HUES6 (cell line): Measurements from ENCODE around the gene RSRC1.

Experiments used
- H3K27ac ChIP-seq: 2 replicates; pipeline ENCODE4 v1.7.0; 2013; ENCODE audit warnings: low read depth, mild to moderate bottlenecking, low read length, inconsistent platforms
- H3K27me3 ChIP-seq: 2 replicates; pipeline ENCODE4 v1.6.1; 2013; ENCODE audit warnings: low read length; ENCODE audit not compliant: control insufficient read depth, insufficient read depth
- H3K36me3 ChIP-seq: 2 replicates; pipeline ENCODE4 v1.6.1; 2013; ENCODE audit warnings: low read length; ENCODE audit not compliant: control insufficient read depth, insufficient read depth
- H3K4me1 ChIP-seq: 2 replicates; pipeline ENCODE4 v1.6.1; 2013; ENCODE audit warnings: low read length; ENCODE audit not compliant: control insufficient read depth, insufficient read depth
- H3K4me3 ChIP-seq: 2 replicates; pipeline ENCODE4 v1.5.1; 2013; ENCODE audit warnings: low read depth, low read length
- H3K9ac ChIP-seq: one replicate; pipeline ENCODE4 v1.6.1; 2013; ENCODE audit warnings: mild to moderate bottlenecking, low read length
- H3K9me3 ChIP-seq: 2 replicates; pipeline ENCODE4 v1.6.1; 2013; ENCODE audit warnings: low read depth, low read length; ENCODE audit not compliant: control insufficient read depth, insufficient read depth

RSRC1 gene

GRCh38 chr3:158434412-158435038, 324.6 kb downstream of the RSRC1 start:
- no peak overlapping the region for H3K4me3 ChIP-seq
- no peaks in the 10 kb centered on the region for H3K27me3 ChIP-seq
- no peaks in the 10 kb centered on the region for H3K9me3 ChIP-seq
- no peak overlapping the region for H3K9ac ChIP-seq
- H3K36me3 ChIP-seq, result no peaks in the 10 kb centered on the region
- H3K27ac ChIP-seq, result no peak overlapping the region
- no peaks in the 10 kb centered on the region for H3K4me1 ChIP-seq

- Histone ChIP-seq H3K4me3 (no peak overlapping the region), H3K27ac (no peak overlapping the region), H3K9ac (no peak overlapping the region), H3K9me3 (no peaks in the 10 kb centered on the region), H3K36me3 (no peaks in the 10 kb centered on the region), H3K4me1 (no peaks in the 10 kb centered on the region), H3K27me3 (no peaks in the 10 kb centered on the region)
These were observed 333.7 kb downstream of the RSRC1 start for GRCh38 chr3:158443632-158444031.

- H3K9me3 ChIP-seq, result no peaks in the 10 kb centered on the region
- H3K4me3 ChIP-seq, result no peak overlapping the region
- no peaks in the 10 kb centered on the region for H3K36me3 ChIP-seq
- no peak overlapping the region for H3K9ac ChIP-seq
- H3K27me3 ChIP-seq, result no peaks in the 10 kb centered on the region
- H3K4me1 ChIP-seq, result no peaks in the 10 kb centered on the region
- no peak overlapping the region for H3K27ac ChIP-seq
These were observed 337.5 kb downstream of the RSRC1 start for GRCh38 chr3:158447408-158447807.

- Histone ChIP-seq H3K4me1 (no peaks in the 10 kb centered on the region), H3K27ac (no peak overlapping the region), H3K36me3 (no peaks in the 10 kb centered on the region), H3K9ac (no peak overlapping the region), H3K27me3 (no peaks in the 10 kb centered on the region), H3K4me3 (no peak overlapping the region), H3K9me3 (no peaks in the 10 kb centered on the region)
These were observed 341.6 kb downstream of the RSRC1 start for GRCh38 chr3:158451405-158452055.

GRCh38 chr3:158452334-158452733, 342.4 kb downstream of the RSRC1 start:
- Histone ChIP-seq H3K36me3 (no peaks in the 10 kb centered on the region), H3K4me3 (no peak overlapping the region), H3K27ac (no peak overlapping the region), H3K9me3 (no peaks in the 10 kb centered on the region), H3K9ac (no peak overlapping the region), H3K27me3 (no peaks in the 10 kb centered on the region), H3K4me1 (no peaks in the 10 kb centered on the region)

- no peaks in the 10 kb centered on the region for H3K36me3 ChIP-seq
- H3K27ac ChIP-seq, result no peak overlapping the region
- no peaks in the 10 kb centered on the region for H3K27me3 ChIP-seq
- H3K9me3 ChIP-seq, result no peaks in the 10 kb centered on the region
- H3K9ac ChIP-seq, result no peak overlapping the region
- H3K4me1 ChIP-seq, result no peaks in the 10 kb centered on the region
- no peak overlapping the region for H3K4me3 ChIP-seq
These were observed 343.1 kb downstream of the RSRC1 start for GRCh38 chr3:158453004-158453403.

GRCh38 chr3:158453865-158454264, 344.0 kb downstream of the RSRC1 start:
- H3K4me1 ChIP-seq, result no peaks in the 10 kb centered on the region
- no peaks in the 10 kb centered on the region for H3K36me3 ChIP-seq
- H3K27ac ChIP-seq, result no peak overlapping the region
- no peak overlapping the region for H3K9ac ChIP-seq
- no peaks in the 10 kb centered on the region for H3K27me3 ChIP-seq
- no peak overlapping the region for H3K4me3 ChIP-seq
- no peaks in the 10 kb centered on the region for H3K9me3 ChIP-seq

GRCh38 chr3:158455406-158455805, 345.5 kb downstream of the RSRC1 start:
- H3K9ac ChIP-seq, result no peak overlapping the region
- H3K9me3 ChIP-seq, result no peaks in the 10 kb centered on the region
- no peak overlapping the region for H3K27ac ChIP-seq
- H3K36me3 ChIP-seq, result no peaks in the 10 kb centered on the region
- no peak overlapping the region for H3K4me3 ChIP-seq
- H3K27me3 ChIP-seq, result no peaks in the 10 kb centered on the region
- no peaks in the 10 kb centered on the region for H3K4me1 ChIP-seq

- Histone ChIP-seq H3K4me3 (no peak overlapping the region), H3K9me3 (no peaks in the 10 kb centered on the region), H3K36me3 (no peaks in the 10 kb centered on the region), H3K9ac (no peak overlapping the region), H3K27me3 (no peaks in the 10 kb centered on the region), H3K27ac (no peak overlapping the region), H3K4me1 (no peaks in the 10 kb centered on the region)
These were observed 346.2 kb downstream of the RSRC1 start for GRCh38 chr3:158456114-158456513.

GRCh38 chr3:158458464-158458863, 348.6 kb downstream of the RSRC1 start:
- Histone ChIP-seq H3K4me3 (no peak overlapping the region), H3K9me3 (no peaks in the 10 kb centered on the region)

GRCh38 chr3:158460926-158461325, 351.0 kb downstream of the RSRC1 start:
- Histone ChIP-seq H3K27me3 (no peaks in the 10 kb centered on the region), H3K4me1 (no peaks in the 10 kb centered on the region), H3K27ac (no peak overlapping the region), H3K4me3 (no peak overlapping the region), H3K36me3 (no peaks in the 10 kb centered on the region), H3K9ac (no peak overlapping the region), H3K9me3 (no peaks in the 10 kb centered on the region)

More at GRCh38 chr3:158458464-158458863, 348.6 kb downstream of the RSRC1 start:
- no peak overlapping the region for H3K27ac ChIP-seq
- no peaks in the 10 kb centered on the region for H3K4me1 ChIP-seq
- H3K9ac ChIP-seq, result no peak overlapping the region
- no peaks in the 10 kb centered on the region for H3K27me3 ChIP-seq
- no peaks in the 10 kb centered on the region for H3K36me3 ChIP-seq
